NCI-H2107 treated with DMSO at 0.1 percent for 48 hours (cell line): ENCODE results near the gene PLCXD1.
"Not testable (repeated sequence)": the region's sequence is repeated elsewhere in the genome, so short reads cannot be mapped to it uniquely, and the experiment has no call there.

Source experiments
- DNase-seq: peaks from one replicate; lab custom pipeline; 2025; ENCODE audit not compliant: unreplicated experiment; lab: John Stamatoyannopoulos, UW

The PLCXD1 gene

GRCh38 chrX:262381-262909 lies 18.7 kb upstream of the PLCXD1 start:
- no peak for DNase-seq

DNA sequence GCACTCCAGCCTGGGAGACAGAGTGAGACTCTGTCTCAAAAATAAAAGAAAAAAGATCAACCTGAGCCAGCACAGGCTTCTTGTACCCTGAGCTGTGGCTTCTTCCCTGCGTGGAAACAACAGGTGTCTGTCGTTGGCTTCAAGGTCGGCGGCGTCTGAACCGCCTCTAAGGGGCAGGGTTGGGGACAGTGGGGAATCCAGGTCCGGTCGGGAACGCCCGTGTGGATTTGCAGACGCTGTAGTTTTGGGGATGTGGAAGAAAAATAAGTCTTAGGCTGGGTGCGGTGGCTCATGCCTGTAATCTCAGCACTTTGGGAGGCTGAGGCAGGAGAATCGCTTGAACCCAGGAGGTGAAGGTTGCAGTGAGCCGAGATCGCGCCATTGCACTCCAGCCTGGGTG lies 17.2 kb upstream of the PLCXD1 start:
- not testable (repeated sequence) for DNase-seq

DNA sequence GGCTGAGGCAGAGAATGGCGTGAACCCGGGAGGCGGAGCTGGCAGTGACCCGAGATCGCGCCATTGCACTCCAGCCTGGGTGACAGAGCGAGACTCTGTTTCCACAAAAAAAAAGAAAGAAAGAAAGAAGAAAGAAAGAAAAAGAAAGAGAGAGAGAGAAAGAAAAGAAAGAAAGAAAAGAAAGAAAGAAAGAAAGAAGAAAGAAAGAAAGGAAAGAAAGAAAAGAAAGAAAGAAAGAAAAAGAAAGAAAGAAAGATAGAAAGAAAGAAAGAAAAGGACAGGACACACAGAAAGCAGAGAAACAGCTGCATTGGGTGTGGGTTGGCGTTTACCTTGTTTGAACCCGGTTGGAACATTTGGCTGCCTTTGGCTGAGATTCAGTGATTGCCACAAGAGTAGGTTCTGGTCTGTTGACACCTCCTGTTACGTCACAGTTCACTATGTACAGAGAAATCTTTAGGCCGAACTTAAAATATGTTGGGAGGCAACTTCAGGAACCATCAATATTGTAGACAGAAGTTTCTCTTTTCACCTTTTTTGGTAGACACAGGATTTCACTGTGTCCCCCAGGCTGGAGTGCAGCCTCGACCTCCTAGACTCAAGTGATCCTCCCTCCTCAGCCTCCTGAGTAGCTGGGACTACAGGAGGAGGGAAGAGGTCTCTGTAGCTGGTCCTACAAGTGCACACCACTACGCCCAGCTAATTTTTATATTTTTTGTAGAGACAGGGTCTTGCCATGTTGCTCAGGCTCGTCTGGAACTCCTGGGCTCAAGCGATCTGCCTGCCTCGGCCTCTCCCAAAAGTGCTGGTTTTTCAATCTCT lies 16.3 kb upstream of the PLCXD1 start:
- DNase-seq = no peak

GRCh38 chrX:265502-265901 lies 15.7 kb upstream of the PLCXD1 start:
- no peak for DNase-seq

GRCh38 chrX:267771-268261 lies 13.4 kb upstream of the PLCXD1 start:
- no peak for DNase-seq

- no peak for DNase-seq
Measured at GRCh38 chrX:270848-271367, 10.3 kb upstream of the PLCXD1 start.

DNA sequence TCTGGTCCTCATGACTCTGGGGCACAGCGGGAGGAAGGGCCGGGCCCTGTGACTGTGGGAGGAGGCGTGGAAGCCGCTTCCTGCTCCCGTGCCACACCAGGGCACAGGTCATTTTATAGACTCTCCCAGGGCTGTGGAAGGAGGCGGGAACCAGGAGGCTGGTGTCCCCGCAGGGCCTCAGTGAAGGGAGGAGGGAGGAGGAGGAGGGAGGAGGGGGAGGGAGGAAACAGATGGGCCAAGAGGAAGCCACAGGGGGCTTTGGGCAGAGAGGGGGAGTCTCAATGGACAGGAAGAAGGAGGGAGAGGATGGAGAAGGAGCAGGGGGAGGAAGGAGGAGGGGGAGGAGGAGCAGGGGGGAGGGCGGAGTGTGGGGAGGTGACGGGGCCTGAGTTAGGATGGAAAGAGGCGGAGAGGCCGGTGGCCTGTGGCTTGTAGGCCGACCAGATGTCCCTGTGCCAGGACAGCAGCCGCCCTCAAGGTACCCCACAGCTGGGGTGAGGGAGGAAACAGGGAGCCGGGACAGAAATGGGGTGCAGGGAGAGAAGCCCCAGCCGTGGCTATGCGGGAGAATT lies 6.2 kb upstream of the PLCXD1 start:
- DNase-seq = no peak

- no peak for DNase-seq
Measured at GRCh38 chrX:275476-275966, 5.7 kb upstream of the PLCXD1 start.

DNA sequence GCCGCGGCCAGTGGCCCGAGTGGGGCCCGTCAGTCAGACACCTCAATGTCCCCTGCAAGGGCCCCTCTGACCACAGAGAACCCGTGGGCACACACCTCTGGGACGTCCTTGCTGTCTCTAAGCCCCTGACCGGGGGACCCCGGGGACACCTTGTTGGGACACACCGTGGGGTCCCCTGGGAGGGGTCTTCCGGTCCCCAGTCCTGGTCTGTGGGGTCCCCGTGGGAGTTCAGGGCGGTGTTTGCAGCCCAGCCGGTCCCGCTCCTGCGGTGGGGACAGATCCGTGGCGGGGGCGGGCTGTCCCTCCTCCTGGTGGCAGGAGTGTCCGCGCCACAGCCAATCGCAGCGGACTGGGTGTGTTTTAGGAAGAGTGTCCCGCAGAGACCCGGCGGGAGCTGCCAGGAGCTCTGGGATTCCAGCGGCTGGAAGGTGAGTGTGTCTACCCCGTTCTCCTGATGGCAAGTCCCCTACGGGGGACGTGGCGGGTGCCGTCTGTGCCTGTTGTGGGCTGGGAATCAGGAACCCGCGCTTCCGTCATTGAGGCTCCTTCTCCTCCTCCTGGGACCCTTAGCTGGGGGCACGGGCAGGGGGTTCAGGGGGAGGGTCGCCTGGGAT lies 5.1 kb upstream of the PLCXD1 start:
- no peak for DNase-seq

- DNase-seq = no peak
Measured at GRCh38 chrX:276581-277201, 4.5 kb upstream of the PLCXD1 start.

DNA sequence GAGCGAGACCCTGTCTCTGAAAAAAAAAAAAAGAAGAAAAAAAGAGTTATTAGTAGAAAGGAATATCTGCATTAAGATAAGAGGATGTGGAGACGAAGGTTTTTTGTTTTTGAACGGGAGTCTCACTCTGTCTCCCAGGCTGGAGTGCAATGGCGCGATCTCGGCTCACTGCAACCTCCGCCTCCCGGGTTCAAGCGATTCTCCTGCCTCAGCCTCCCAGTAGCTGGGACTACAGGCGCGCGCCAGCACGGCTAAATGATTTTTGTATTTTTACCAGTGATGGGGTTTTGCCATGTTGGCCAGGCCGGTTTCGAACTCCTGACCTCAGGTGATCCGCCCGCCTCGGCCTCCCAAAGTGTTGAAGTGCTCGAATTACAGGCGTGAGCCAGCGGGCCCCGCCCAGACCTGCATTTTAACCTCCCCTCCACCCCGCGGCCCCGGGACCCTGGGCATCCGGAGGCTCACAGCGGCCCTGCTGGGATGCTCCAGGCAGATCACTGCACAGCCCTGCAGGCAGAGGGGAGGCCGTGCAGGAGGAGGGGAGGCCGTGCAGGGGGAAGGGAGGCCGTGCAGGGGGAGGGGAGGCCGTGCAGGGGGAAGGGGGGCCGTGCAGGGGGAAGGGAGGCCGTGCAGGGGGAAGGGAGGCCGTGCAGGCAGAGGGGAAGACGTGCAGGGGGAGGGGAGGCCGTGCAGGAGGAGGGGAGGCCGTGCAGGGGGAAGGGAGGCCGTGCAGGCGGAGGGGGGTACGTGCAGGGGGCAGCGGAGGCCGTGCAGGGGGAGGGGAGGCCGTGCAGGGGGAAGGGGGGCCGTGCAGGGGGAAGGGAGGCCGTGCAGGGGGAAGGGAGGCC lies 1.2 kb upstream of the PLCXD1 start:
- DNase-seq = not testable (repeated sequence)

- not testable (repeated sequence) for DNase-seq
Measured at GRCh38 chrX:280722-281121, 459 bp upstream of the PLCXD1 start.

- DNase-seq = not testable (repeated sequence)
Measured at GRCh38 chrX:282000-282681, 960 bp downstream of the PLCXD1 start.

DNA sequence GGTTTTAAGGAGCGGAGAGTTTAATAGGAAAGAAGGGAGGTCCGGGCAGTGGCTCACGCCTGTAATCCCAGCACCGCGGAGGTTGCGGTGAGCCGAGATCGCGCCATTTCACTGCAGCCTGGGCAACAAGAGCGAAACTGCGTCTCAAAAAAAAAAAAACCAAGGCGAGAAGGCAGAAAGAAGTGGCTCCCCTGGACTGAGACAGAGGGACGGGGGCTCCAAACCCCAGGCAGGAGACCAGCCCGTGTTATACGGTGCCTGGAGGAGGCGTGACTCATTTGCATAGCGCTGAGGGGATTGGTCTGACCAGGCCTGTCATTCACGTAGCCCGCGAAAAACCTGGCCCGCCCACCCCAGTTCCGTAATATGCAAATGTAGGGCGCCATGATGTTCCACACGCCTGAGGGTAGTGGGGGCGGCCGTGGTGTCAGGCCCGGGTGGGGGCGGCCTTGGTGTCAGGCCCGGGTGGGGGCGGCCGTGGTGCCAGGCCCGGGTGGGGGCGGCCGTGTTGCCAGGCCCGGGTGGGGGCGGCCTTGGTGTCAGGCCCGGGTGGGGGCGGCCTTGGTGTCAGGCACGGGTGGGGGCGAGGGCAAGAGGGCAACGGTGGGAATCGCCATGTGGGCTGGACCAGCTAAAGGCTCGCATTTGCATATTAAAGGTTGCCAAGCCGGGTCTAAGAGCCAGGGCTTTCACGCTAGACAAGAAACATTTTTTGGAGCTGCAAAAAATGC lies 2.1 kb downstream of the PLCXD1 start:
- no peak for DNase-seq

DNA sequence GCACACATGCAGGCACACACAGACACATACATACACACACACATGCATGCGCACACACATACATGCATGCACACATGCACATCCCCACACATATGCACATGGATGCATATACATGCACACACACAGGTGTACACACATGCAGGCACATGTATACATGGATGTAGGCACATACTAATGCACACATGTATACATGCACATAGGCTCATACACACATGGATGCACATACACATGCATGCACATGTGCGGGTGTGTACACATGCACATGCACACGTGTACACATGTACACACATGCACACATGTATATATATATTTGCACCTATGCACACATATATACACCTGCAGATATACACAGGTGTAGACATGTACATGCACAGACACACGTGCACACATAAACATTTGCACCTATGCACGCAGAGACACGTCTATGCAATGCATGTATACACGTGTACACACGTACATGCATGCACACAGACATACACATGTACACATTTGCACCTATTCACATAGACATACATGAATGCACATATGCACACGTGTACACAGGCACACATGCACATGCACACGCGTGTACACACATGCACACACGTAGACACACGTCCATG lies 4.0 kb downstream of the PLCXD1 start:
- DNase-seq = no peak

DNA sequence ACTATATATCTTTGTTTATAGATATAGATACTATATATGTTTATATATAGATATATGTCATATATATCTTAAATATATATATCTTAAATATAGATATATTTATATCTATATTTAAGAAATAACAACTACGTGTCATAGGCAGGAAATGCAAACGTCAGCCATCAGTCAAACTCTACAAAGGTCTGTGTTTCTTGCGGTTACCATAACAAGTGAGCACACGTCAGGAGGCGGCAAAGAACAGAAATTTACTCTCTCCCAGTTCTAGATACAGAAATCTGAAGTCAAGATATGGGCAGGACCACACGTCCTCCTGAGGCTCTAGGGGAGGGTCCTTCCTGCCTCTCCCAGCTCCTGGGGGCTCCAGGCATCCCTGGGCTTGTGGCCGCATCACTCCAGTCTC lies 6.5 kb downstream of the PLCXD1 start:
- DNase-seq = no peak

DNA sequence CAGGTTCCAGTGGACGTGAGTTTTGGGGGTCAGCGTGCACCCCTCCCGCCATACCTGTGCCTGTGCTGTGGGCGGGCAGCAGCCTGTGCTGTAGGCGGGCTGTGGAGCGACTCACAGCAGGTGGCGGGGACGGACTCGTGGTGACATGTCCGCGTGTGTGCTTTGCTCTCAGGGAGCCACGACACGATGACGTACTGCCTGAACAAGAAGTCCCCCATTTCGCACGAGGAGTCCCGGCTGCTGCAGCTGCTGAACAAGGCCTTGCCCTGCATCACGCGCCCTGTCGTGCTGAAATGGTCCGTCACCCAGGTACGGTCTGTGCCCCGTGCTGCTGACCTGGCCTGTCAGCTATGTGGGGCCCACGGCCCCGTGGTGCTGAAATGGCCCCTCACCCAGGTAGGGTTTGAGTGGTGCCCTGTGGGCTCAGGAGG lies 7.4 kb downstream of the PLCXD1 start:
- DNase-seq = no peak

- DNase-seq = no peak
Measured at GRCh38 chrX:290476-291166, 9.4 kb downstream of the PLCXD1 start.
